Kidney epithelial cell (primary cell): ENCODE measurements around the gene CCR7. TPM values are rescaled to one million over a fixed set of nuclear protein-coding genes. Genes with fewer than 3 reads are reported as not detected.

Source experiments
- DNase-seq: peaks from one replicate; pipeline ENCODE4 v3.0.0-alpha.2; 2010; ENCODE audit warnings: low read depth
- H3K27me3 ChIP-seq: 2 replicates; pipeline ENCODE4 v1.6.0; 2011; ENCODE audit warnings: low read length; ENCODE audit not compliant: control insufficient read depth, insufficient read depth
- H3K36me3 ChIP-seq: 2 replicates; pipeline ENCODE4 v1.5.1; 2011; ENCODE audit warnings: low read length; ENCODE audit not compliant: control insufficient read depth, insufficient read depth
- H3K4me3 ChIP-seq: 2 replicates; pipeline ENCODE4 v1.5.1; 2011; ENCODE audit warnings: low read depth, mild to moderate bottlenecking, control low read depth, low read length
- CTCF ChIP-seq: IDR thresholded peaks from 2 replicates; pipeline ENCODE4 v1.5.1; 2011; ENCODE audit warnings: mild to moderate bottlenecking, moderate library complexity, low read length, control low read depth, inconsistent platforms; ENCODE audit not compliant: insufficient read depth, poor library complexity, severe bottlenecking
- total RNA-seq: library from RNA; depleted of rRNA; stranded (reverse); fragments of >200 nt; gene quantifications from 2 replicates; pipeline ENCODE4 v1.2.3, GENCODE V29; 2015

CCR7 gene
- total RNA-seq, 1 donor from 2014 or later, result not detected

GRCh38 chr17:40506786-40507185 is 58.5 kb downstream of the CCR7 start:
- no peaks in the 10 kb centered on the region for H3K36me3 ChIP-seq
- no peaks in the 10 kb centered on the region for H3K27me3 ChIP-seq
- H3K4me3 ChIP-seq, result no peak overlapping the region
- no peak for TF ChIP-seq CTCF
- DNase-seq, result no peak

Other genes starting within 250 kb of the CCR7 start
- 1.1 TPM in 1 of 2 replicates, not detected in the other for gene GJD3, start 200.7 kb downstream of the CCR7 start, total RNA-seq
- gene TOP2A, start 147.6 kb downstream of the CCR7 start, total RNA-seq, result 14.9 and 17.4 TPM in 2 replicates
- gene IGFBP4, start 122.0 kb downstream of the CCR7 start, total RNA-seq, result 53.6 and 59.8 TPM in 2 replicates
- gene TNS4, start 63.8 kb downstream of the CCR7 start, total RNA-seq, result 0.34 TPM in 1 of 2 replicates, not detected in the other
- 105 and 115 TPM in 2 replicates for gene SMARCE1, start 82.3 kb upstream of the CCR7 start, total RNA-seq
- not detected in 2 replicates for gene KRT222, start 99.7 kb upstream of the CCR7 start, total RNA-seq
- not detected in 2 replicates for gene KRT24, start 138.3 kb upstream of the CCR7 start, total RNA-seq
- gene KRT25, start 189.9 kb upstream of the CCR7 start, total RNA-seq, result not detected in 2 replicates
- not detected in 2 replicates for gene KRT26, start 206.7 kb upstream of the CCR7 start, total RNA-seq
- not detected in 2 replicates for gene KRT27, start 217.1 kb upstream of the CCR7 start, total RNA-seq
- gene KRT28, start 234.5 kb upstream of the CCR7 start, total RNA-seq, result not detected in 2 replicates